GM19238 (cell line): ENCODE results near the gene CACNA1S.
A peak's percentile ranks its signal among the peaks of the same experiment; 100 is the strongest.

ENCODE experiments used
- DNase-seq: peaks from one replicate; pipeline ENCODE4 v3.0.0; 2011; ENCODE audit warnings: low spot score; ENCODE audit not compliant: insufficient read length

Gene CACNA1S

DNA sequence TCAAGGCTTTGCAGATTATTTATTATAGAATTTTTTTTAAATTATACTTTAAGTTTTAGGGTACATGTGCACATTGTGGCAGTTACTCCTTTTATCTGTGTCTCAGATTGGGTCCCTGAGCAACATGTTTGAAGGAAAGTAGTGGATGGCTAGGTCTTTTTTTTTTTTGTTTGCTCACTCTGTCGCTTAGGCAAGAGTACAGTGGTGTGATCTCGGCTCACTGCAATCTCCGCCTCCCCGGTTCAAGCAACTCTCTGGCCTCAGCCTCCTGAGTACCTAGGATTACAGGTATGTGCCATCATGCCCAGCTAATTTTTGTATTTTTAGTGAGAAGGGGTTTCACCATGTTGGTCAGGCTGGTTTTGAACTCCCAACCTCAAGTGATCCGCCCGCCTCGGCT, 49.1 kb downstream of the CACNA1S start:
- no peak for DNase-seq

DNA sequence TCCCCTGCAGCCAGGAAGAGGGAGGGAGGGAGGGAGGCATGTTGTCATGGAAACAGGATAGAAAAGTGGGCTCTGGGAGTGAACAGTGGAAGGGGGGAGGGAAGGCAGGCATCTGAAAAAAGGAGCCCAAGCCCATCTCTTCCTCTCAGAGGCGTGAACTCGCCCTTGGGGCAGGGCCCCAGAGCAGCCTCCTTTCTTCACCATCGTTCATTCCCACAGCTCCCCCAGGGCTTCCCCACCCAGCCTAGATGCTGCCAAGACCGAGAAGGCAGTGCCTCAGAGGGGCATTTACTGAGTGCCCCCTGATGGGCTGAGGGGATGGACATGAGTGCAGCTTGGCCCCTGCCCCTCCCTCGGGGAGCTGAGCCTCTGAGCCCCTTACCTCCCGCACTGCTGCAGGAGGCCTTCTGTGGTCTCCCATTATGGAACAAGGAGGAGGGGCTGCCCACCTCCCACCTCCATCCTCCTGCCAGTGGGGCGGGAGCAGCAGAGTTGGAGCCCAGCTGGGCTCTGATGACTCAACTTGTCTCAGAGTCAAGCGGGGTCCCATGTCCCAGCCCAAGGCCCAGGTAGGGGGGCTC, 49.6 kb downstream of the CACNA1S start:
- no peak for DNase-seq

DNA sequence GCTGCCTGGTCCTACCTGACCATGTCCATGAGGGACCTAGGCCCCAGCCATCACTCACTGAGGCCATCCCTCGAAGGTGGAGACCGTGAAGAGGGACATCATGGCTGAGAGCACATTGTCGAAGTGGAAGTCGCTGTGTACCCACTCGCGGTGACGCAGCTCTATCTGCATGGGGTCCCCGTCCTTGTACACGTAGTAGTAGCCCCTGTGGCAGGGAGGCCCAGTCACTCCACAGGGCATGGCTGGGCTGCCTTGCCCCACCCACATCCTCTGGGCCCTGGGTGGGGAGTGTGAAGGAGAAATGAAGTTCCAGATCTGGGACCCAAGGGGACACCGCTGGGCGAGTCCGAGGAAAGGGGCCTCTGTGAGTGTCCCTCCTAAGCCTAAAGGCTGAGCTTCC, 50.3 kb downstream of the CACNA1S start:
- no peak for DNase-seq

DNA sequence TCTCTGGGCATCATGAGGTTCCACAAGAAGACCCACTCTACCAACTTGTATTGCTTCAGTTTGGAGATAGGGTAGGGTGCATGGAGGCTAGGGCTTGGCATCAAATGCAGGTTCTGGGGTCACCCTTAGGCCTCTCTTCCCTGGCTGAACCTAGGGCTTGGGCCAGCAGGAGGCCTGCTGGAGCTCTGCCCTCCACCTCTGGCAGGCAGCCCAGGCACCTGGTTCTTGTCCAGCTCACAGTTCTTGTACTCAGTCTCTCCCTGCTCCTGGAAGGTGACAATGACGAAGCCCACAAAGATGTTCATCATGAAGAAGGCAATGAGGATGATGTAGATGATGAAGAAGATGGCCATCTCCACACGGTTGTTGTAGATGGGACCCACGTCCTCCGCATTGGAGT, 51.2 kb downstream of the CACNA1S start:
- no peak for DNase-seq

DNA sequence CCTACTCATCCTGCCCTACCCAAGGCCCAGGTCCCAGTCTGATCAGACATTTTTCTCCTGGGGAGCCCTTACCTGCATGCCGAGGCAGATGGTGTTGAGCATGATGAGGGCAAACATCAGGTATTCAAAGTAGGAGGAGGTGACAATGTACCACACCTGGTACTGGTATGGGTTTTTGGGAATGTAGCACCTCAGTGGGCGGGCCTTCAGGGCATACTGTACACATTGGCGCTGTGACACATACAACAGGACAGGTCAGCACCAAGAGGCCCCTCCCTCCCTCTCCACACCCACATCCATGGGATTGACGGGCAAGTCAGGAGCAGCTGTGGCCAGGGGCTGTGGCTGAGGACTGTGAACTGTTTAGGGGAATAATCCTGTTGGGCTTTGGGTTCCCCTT, 51.6 kb downstream of the CACNA1S start:
- DNase-seq: no peak

DNA sequence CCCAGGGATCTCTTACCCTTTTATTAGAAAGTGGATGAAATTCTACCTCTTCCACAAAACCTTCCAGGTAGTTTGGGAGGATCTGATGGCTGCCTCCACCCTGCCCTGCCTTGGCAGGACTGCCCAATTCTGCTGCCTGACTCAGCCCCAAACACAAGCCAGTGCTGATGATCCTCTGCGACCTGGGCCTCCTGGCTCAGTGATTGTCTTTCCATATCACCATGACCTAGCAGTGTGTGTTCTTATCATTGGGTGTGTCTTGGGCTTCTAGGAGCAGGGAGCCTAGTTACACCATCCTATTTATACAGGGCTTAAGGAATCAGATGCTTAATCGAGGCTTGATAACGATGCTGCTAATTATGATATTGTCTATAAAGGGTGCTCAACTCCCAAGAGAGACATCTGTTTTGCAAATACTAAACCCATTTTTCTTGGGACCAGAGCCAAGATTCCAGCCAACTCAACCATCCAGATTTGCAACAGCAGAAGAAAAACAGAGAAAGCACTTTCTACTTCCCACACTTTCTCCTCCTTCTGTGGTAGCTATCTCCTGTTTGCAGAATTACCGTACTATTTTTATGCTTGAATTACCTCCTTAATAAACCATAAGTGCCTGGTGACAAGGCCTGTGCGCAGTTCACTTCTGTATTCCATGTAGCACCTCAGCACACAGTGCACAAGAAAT, 52.2 kb downstream of the CACNA1S start:
- no peak for DNase-seq

DNA sequence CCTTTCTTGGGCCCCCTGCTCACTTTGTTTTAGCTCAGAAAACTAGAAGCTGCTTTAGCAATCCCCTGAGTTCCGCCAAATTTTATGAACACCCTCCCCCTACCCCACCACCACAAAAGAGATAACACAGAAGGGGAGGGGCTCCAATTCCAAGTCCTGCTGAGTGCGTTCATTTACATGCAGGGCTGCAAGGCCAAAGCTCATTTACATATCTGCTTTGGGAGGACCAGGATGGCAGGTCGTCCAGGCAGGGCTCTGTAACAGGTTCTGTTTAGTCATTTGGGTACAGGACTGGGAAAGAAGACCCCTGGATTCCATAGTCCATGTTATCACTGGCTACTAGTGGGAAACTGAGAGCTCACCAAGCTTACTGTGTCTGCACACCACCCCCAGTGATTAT, 52.8 kb downstream of the CACNA1S start:
- DNase-seq: no peak

DNA sequence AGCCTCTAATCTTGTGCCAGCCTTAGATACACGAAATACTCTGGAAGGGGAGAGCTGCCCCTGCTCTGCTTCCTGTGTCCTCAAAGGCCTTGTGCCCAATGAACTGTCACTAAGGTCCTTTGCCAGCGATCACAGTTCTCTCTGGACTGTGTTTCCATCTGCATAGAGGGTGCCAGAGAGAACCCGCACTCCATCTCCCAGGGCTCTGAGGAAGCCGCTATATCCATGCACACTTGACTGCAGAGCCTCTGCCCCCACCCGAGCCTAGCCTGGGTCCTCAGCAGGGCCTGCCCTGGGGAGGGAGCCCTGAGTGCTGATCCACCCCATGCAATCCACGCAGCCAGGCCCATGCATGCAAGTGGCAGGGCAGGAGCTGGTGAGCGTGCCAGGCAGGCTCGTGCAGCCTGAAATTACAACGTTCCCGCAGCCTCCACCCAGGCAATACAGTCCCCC, 58.1 kb downstream of the CACNA1S start:
- DNase-seq: no peak

DNA sequence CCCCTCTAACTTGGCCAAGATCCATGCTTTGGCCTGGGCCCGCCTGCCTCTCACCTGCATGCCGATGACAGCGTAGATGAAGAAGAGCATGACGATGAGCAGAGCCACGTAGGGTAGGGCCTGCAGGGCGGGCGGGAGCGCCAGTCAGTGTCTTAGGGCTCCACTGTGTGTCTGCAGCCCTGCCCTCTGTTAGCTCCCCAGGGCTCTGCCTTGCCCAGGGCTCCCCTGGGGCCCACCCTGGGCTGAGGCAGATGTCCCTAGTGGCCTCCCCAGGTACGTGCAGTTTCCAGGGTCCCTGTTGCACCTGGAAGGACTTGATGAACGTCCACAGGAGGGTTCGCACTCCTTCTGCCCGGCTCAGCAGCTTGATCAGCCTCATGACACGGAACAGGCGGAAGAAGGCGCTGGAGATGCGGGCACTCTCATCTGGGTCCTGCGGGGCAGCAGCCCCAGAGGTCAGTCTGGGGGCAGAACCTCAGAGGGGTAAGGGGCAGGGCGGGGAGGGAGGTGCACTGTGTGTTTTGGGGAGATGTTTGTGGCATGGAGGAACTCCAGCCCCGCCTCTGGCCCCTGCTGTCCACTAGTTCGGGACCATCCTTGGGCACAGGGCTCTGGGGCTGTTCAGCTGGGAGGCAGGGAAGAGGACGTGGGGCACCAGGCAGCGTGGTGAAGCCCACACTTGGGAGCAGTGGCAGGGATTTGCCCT, 58.9 kb downstream of the CACNA1S start:
- DNase-seq: no peak

DNA sequence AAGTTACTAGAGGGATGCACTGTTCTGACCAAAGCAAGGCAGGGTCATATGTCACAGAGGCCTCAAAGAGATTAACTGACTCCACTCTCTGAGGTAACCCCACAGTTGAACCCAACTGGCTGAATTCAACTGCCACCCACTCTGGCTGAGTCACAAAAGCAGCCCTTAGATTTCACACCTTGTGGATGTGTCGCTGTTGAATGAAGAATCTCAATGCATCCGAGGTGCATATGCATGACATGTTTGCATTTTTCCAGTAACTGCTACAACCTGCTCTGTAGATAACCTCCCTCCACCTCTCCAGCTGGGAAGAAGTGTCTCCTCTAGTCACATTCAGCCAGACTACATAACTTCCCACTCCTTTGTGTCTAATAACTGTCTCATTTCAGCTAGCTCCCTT, 60.8 kb downstream of the CACNA1S start:
- DNase-seq: no peak

DNA sequence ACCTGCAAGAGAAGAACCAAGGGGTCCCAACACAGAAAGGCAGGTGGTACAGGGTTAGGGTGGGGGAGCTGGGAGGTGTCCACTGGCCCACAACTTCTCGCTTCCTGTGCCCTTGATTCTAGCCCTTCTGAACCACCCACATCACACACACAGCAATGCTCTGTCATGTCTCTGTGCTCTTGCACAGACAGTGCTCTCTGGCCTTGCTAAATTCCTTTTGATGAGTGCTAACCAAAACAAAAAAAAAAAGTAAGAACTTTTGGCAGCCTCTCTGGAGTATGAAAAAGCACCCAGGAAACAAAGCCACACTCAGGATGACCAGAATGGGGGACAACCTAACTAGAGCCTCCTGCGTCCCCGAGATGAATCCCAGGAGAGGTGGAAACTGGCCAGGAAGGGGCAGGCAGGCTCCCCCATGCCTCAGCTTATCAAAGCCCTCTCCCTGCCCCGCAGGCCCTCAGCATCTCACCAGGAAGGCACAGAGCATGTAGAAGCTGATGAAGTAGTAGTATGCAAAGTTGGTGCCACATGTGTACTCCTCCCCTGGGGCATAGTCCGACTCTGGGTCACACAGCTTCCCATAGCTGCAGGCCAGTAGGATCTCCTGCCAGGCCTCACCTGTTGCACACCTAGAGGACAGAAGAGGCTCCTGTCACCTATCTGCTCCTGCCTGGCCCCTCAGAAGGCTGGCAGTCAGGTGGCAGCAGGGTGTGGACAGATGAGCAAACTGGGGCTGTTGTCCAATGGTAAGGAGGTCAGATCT, 61.5 kb downstream of the CACNA1S start:
- no peak for DNase-seq

DNA sequence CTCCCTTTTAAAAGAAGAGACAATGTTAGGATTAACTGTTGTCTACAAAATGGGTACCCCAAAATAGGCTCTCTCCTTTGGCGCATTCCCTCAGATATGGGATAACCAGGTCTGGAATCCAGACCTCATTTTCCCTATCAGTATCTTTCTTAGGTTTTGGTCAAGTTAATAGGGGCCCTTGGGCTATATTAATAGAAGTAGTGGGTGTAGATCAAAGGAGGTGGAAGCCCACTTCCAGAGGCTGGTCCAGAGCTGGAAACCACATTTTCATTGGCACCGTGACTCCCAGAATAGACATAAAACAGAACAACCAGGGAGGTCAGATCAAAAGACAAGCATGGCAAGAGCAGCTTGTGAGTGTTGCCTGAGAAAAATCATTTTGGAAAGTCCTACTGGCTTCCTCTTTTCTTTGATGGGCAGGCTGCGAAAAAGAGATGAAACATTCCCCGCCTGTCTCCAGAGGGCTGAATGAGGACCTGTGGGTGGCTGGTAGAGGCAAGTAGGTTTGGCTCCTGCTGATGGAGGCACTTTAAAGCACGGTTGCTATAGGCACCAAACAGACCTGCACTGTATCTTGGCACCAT, 62.9 kb downstream of the CACNA1S start:
- DNase-seq: no peak

DNA sequence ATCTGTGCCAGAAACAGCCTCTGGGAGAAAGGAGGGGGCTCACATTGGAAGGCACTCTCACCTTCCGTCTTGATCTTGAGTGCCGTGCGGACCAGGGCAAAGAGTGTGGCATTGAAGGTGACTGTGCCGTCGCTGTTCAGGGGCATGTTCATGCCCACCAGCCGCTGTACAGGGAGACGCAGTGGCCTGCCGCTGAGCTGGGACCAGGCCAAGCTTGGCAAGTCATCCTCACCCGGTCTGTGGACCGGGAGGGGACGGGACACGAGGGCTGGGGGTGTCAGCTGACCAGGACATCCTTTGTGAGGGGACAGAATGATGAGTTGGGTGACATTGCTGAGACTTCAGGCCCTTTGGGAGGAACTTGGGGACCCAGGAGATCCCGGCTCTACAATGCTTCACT, 63.7 kb downstream of the CACNA1S start:
- no peak for DNase-seq

DNA sequence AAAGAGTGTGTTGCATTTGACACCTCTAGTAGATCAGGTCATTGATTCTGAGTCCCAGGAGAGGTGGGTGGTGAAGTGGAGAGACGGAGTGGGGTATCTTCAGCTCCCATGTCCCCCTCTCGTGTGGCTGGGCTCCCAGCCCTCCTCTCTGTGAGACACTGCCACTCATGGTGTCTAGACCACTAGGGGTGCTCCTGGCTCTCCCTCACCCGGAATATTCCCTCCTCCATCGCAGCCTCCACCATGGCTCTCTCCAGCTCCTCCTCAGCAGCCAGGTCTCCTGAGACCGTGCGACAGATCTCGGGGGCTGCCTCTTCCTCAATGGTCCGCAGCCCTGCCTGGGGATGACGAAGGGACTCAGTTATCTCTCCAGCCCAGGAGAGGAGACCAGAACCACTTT, 68.1 kb downstream of the CACNA1S start:
- no peak for DNase-seq

DNA sequence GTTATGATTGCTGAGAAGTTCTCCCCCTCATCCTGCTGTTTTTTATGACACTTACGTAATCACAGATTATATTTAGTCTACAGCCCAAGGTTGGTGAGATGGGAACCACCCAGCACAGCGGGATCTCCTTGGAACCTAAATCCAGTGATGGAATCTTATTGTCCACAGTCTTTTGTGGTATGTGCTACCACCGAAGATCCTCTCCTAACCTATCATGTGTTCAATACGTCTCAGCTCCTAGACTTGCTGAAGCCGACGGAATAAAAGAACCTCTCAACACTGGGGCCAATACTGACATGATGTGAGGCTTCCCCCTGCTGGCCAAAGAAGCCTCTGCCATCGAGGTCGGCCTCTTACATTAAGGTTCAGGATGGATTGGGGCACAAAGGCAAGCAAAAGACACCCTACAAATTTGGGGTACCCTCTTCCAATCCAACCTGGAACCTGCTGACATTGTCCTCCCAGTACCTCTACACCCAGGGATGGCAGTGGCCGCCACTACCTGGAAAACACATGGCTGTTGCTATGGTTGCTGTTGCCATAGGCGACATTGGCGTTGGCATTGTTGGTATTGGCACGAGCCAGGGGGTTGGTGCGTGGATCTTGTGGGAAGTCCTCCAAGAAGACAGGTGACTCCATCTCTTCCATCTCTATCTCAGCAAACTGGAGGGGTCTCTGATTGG, 69.3 kb downstream of the CACNA1S start:
- peak; percentile 70 for DNase-seq

DNA sequence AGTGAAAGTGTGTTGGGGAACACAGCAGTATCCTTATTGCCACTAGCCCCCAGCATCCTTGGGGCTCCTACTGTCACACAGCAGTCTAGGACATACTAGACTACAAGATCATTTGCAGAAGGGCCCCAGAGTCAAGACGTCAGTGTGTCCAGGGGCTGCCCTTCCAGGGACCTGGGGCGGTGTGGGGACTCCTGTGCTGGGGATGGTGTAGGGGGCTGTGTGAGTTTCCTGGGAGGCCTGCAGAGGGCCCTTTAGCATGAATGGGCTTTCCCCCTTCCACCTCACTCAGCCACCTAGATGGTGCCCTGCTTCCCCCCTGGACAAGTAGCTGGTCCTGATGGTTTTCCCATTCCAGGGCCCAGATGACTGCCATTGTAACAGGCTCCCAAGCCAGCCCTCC, 71.2 kb downstream of the CACNA1S start:
- DNase-seq: no peak

DNA sequence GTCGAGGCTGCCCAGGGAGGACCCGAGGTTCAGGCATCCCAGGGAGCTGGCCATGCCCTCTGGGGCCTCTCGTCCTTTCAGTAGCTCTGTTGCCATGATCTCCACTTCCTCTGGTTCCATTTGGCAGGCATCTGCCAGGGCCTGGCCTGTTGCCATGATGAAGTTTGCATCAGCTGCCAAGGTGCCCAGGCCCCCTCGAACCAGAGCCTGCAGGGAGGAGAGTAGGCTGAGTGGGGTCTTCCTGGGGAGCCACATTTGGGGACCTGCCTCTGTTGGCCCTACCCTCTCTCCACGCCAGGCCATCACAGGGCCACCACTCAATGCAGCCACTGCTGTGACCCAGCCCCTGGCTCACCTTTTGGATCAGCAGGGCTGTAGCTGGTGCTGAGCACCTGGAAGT, 72.3 kb downstream of the CACNA1S start:
- DNase-seq: no peak

DNA sequence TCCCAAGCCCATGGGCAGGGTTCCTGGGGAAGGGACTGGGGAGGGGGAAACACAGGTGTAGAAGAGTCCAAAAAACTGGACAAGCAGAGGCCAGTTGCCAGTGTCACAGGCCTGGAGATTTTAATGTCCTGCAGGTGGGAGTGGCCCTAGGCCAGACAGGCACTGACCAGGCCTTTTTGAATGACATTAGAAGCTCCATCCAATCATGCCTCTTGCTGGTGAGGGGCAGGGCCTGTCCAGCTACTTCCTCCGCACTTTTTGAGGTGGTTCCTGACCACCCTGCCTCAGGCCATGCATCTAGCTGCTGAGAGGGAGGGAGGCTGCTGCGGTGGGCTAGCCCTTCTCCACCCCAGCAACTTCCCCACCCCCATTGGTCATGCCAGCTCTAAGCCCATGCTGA, 72.8 kb downstream of the CACNA1S start:
- DNase-seq: no peak

DNA sequence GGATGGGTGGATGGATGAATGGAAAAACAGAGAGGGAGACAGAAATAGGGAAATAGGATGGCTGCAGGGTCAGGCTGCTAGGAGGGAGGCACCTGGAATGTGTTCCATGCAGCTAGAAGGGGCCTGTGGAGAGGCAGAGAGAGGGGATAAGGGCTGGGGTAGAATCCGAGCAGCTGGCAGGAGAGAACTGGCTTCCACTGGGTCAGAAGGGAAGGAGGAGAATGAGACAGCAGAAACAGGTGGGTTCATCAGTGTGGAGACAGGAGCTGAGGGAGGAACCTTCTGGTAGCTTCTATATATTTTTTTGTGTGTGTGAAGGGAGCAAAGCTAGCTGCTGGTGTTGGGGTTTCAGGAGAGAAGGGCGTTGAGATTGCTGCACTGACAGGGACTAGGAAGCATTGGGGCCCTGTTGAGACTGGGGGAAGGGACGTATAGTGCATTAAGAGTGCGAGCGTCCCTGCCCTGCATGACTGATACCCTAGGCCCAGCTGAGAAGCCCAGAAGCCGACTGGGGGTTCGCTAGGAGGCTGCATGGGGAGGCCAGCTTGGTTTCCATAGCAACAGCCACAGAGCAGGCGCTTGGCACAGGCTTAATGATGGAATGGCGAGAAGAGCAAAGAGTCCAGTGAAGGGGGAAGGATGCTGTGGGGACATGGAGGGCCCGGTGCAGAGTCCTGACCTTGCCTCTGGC, 73.9 kb downstream of the CACNA1S start:
- DNase-seq: no peak

DNA sequence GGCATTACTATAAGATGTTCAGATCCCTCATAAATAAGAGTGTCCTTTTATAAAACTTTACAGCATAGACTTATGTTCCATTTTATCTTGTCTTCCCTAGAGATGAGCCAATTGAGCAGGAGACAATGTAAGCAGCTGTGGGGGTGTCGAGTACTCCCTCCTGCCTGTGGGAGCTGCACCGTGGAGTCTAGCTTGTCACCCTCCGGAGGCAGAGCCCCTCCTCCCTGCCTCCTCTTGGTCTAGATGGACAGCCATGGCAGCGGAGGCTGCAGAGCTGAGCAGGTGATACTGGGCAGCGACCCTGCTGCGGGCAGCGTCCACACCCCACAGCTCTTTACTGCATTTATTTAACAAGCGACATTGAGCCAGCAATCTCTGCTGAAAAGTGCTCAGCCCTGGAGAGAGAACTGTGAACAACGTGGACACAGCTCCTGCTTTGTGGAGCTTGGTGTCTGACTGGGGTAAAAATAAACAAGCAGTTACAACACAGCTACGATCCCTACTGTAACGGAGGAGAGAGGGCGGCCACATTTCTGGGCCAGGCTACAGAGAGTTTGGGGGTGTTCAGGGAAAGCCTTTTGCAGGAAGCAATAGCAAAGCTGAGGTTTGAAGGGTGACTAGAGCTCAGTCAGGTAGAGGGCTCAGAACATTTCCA, 75.9 kb downstream of the CACNA1S start:
- DNase-seq: no peak
